Activated T-cell treated with anti-CD3 and anti-CD28 coated beads, Interleukin-2, amount 50 U/mL, for 1 hour (primary cell): ENCODE data around the gene WDR74.
"Not testable (repeated sequence)": the region's sequence is repeated elsewhere in the genome, so short reads cannot be mapped to it uniquely, and the experiment has no call there.

Experiments used
- DNase-seq: peaks from one replicate; pipeline ENCODE4 v3.0.0-alpha.2; 2020

The WDR74 gene

DNA sequence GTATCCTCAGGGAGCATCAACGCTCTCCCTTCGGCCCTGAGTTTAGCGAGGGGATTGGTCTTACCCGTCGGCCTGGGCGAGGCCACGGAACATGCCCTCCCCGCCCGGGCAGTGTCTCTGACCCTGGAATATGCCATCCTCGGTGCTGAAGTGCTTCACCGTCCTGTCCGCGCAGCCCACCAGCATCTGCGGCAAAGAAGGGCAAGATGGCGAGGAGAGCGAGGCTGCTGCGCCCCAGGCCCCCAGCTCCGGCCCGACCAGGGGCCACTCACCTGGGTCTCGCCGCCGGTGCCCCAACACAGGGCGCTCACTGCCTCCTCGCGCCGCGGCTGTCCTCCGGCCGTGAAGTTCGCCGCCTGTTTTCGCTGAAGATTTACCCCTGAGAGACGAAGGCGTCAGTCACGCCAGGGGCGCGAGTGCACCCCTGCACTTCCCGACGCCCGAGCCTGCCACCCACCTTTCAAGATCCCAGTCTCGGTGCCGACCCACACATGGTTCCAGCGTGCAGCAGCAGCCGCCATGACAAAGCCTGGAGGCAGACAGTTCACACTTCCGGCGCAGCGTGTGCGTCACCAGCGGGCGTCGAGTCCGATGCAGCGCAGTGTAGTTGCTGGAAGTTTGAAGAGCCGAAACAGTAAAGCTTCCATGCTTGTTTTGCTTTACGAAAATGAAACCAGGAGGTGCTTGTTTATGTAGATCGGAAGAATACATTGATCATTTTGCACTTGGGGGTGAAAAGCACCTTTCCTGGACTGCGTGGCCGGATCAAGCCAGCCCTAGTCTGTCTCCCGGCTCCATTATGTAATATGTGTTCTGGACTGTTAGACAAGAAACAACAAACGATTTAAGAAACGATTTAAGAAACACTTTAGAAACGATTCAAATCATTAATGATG, at the start of gene WDR74:
WDR74 (minus strand) TSS at position 541 of the 896 bp plus-strand sequence; CDS start at position 521, 20 bp downstream.
- peak; percentile 90 for DNase-seq

DNA sequence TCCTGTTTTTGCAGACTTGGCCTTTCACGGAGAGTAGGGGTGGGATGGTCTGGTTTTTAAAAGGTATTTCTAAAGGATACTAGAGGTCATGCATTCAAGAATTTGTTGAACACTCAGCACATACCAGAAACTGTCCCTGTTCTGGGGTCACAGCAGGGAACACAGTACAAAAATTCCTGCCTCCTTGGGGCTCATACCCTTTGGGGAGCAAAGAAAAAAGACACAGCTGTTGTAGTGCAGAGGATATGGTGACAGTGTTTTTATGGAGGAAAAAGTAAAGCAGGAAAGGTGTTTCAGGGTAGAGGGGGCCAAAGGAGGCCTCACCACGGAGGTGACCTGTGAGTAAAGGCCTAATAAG, 49.7 kb upstream of the WDR74 start:
- no peak for DNase-seq

DNA sequence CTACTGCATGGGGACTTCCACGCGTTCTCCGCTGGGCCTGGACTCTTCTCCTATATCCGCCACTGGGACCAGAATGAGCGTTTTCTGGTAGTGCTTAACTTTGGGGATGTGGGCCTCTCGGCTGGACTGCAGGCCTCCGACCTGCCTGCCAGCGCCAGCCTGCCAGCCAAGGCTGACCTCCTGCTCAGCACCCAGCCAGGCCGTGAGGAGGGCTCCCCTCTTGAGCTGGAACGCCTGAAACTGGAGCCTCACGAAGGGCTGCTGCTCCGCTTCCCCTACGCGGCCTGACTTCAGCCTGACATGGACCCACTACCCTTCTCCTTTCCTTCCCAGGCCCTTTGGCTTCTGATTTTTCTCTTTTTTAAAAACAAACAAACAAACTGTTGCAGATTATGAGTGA, 49.0 kb upstream of the WDR74 start:
- DNase-seq: no peak

DNA sequence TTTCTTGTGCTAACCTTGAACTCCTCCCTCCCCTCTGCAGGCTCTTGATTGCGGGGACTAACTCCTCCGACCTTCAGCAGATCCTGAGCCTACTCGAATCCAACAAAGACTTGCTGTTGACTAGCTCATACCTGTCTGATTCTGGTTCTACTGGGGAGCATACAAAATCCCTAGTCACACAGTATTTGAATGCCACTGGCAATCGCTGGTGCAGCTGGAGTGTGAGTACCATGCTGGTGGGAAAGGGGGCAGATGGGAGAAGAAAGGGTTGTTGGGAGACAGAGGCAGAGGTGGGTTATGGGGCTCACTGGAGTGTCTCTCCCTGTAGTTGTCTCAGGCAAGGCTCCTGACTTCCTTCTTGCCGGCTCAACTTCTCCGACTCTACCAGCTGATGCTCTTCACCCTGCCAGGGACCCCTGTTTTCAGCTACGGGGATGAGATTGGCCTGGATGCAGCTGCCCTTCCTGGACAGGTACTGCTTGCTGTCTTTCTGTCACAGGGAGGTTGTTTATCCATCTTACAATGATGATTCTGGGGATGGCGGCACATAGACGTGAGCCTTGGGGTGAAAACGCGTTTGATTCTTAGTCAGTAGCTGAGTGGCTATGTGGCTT, 45.9 kb upstream of the WDR74 start:
- no peak for DNase-seq

DNA sequence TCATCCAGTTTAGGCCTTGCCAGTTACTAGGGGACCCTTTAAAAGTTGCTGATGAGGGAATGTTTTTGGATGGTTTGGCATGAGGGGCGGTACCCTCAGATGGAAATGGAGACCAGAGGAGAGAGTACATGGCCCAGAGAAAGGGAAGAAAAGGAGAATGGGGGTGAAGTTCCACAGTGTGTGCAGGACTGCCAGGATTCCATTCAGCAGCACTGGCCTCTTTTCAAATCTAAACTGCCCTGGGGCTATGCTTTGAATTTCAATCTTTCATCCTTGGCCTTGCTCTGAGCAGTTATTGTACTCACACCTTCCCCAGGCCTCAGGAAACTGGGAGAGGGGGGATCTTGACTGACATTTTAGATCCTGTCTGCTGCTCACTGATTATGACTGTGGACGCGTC, 44.3 kb upstream of the WDR74 start:
- DNase-seq: no peak

DNA sequence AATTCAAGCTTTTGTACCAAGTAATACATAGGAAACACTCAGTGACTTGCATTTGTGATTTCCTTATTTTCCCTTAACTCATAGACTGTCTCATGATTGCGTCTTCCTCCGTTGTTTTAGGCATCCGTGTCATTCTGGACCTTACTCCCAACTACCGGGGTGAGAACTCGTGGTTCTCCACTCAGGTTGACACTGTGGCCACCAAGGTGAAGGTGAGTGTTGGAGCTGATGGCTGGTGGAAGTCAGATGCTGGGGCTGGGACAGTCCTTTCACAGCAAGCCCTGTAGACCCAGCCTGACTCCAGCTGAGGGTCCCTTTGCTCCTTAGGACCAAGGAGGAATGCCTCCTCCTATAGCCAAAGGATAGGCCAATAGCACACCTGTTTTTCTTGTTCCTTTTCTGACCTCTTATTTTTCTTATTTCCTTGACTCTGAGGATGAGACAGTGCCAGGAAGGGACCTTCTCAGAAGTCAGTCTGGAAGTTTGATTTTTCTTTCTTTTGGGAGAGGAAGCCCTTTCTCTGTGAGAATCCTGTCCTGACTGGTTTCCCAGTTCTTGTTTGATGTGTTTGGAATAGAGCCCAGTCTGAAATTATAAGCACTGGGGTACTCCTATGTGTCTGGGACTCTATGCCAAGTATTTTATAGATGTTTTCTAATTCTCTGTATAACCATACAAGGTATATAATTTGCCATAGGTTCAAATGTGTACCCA, 43.6 kb upstream of the WDR74 start:
- DNase-seq: no peak

DNA sequence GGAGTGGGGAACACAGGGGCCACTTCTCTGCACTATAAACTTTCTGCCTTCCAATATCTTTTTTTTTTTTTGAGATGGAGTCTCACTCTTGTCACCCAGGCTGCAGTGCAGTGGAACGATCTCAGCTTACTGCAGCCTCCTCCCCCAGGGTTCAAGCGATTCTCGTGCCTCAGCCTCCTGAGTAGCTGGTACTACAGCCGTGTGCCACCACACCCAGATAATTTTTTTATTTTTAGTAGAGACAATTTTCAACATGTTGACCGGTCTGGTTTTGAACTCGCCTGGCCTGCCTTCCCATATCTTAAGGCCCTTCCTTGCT, 43.0 kb upstream of the WDR74 start:
- no peak for DNase-seq

DNA sequence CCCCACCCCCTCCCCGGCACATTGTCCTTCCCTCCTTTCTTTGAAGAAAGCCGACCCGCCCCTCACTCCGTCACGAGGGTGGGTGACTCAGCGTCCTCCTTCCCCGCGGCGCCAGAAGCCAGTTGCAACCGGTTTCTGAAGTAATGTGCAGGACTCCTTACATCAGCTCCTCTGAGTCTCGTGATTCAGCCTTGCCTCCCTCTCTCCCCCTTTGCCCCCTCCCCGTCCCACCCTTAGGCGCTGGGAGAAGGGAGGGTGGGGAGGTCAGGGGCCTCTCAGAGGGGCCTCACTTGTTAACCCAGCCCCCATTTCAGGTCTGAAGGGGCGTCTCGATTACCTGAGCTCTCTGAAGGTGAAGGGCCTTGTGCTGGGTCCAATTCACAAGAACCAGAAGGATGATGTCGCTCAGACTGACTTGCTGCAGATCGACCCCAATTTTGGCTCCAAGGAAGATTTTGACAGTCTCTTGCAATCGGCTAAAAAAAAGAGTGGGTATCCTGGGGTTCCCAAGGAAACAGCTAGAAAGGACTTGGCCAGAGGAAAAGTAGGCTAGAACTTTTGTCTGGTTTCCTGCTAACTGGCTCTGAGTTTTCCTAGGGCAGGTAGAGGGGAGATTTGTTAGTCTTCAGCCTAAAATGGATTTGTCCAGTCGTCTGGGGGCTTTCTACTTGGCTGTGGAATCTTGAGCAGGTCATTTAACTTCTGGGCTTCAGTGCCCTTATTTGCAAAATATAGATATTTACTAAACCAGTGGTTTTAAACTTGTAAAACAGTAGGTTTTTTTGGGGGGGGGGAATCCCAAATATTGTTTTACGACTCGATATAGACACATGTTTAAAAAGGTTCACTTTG, 42.4 kb upstream of the WDR74 start:
- DNase-seq: peak; percentile 92

DNA sequence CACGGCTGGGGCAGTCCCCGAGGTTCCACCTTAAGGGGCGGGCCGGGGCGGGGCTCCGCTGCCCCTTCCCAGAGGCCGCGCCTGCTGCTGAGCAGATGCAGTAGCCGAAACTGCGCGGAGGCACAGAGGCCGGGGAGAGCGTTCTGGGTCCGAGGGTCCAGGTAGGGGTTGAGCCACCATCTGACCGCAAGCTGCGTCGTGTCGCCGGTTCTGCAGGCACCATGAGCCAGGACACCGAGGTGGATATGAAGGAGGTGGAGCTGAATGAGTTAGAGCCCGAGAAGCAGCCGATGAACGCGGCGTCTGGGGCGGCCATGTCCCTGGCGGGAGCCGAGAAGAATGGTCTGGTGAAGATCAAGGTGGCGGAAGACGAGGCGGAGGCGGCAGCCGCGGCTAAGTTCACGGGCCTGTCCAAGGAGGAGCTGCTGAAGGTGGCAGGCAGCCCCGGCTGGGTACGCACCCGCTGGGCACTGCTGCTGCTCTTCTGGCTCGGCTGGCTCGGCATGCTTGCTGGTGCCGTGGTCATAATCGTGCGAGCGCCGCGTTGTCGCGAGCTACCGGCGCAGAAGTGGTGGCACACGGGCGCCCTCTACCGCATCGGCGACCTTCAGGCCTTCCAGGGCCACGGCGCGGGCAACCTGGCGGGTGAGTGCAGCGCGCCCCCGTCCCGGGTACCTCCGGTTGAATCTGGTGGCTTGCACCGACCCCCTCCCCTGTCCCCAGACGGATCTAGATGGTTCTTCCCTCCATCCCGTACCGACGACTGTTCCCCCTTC, 41.6 kb upstream of the WDR74 start, which contains the start of gene SLC3A2:
SLC3A2 (plus strand) TSS at position 94 of the 776 bp plus-strand sequence; CDS start at position 222, 128 bp downstream.
- peak; percentile 89 for DNase-seq

DNA sequence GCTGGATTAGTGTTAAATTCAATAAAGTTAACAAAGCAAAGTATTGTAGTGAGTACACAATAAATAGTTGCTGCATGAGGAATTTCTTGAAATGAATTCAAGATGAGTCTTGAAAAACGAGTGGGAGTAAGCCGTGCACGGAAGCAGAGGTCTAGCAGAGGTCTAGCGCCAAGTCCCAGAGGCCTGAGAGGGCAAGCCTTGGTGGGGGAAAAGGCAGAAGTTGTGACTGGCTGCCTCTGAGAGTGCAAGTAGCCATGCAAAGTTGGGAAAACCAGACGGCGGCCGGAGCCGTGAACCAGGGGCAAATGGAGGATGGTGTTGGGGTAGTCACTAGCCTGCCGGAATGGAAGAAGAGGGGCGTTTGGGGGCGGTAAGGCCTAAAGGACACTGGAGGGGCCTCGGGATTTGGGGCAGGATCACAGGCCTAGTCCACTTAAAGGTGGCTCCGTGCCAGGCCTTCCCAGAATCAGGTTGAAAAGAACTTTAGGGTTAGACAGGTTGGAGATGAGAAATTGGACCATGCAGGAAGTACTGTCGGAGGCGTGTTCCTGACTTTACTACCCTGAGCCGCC, 40.9 kb upstream of the WDR74 start:
- no peak for DNase-seq

DNA sequence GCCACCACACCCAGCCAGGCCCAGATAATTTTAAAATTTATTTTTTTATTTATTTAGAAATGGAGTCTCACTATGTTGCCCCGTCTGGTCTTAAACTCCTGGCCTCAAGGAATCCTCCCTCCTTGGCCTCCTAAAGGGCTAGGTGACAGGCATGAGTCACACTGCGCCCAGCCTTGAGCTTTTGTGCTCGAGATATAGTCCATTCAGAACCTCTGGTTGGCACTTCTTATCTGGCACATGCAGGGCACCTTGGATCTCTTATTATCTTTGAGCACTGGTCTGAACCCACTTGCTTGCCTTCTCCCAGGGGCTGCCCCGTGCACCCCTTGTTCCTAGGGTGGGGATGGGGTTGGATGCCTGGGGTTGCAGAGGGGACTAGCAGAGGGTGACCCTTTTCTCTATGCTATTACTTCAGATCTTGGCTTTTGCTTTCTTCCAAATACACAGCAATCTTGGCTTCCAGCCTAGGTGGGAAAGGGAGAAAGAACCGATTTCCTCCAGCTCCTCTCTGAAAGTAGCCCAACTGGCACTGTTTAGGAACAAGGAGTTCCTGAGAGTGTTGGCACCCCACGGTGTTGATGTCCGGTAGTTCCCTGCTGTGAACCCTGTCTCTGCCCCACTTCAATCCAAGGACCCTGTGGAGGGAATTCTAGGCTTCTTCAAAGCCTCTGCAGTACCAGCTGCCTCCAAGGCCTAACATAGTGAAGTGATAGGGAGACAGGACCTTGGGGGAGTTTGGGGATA, 40.0 kb upstream of the WDR74 start:
- no peak for DNase-seq

DNA sequence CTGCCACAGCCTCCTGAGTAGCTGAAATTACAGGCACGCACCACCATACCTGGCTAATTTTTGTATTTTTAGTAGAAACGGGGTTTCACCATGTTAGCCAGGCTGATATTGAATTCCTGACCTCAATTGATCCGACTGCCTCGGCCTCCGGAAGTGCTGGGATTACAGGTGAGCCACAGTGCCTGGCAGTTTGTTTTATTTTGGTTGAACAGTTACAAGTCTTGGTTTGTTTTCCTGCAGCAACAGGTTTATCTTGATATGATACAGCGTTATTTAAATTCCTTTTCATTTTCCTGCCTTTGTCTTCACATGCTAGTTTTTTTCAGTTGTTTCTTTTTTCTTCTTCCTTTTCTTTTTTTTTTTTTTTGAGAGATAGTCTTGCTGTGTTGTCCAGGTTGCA, 37.3 kb upstream of the WDR74 start:
- no peak for DNase-seq

DNA sequence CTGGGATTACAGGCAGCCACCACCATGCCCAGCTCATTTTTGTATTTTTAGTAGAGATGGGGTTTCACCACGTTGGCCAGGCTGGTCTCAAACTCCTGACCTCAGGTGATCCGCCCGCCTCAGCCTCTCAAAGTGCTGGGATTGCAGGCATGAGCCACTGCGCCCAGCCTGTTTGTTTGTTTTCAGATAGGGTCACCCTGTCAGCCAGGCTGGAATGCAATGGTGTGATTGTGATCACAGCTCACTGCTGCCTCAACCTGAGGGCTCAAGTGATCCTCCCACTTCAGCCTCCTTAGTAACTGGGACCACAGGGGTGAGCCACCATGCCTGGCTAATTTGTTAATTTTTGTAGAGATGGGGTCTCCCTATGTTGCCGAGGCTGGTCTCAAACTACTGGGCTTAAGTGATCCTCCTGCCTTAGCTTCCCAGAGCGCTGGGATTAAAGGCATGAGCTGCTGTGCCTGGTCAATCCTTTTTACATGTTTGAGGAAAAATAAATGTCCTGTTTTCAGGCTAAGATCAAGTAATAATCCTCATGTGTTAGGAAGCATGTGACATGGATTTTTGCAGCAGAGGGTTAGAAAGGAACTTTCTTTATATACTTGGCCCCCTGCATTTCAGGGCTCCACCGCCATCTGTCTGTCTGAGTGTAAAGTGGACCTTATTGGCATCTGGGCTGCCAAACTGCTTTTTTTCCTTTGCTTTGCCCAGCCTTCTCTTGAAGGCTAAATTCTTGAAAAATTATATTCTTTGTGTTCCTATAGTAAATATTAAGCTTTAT, 36.5 kb upstream of the WDR74 start:
- no peak for DNase-seq

DNA sequence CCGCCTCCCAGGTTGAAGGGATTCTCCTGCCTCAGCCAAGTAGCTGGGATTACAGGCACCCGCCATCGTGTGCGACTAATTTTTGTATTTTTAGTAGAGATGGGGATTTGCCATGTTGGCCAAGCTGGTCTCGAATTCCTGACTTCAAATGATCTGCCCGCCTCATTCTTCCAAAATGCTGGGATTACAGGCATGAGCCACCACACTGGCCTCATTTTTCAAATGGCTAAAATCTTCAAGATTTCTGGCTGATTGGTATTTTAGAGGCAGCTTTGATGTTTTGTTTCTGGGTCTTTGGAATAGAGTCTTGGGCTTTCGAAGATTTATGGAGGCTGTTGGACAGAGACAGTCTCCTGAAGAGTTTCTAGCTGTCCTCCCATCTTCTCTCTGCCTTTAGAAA, 35.5 kb upstream of the WDR74 start:
- no peak for DNase-seq

DNA sequence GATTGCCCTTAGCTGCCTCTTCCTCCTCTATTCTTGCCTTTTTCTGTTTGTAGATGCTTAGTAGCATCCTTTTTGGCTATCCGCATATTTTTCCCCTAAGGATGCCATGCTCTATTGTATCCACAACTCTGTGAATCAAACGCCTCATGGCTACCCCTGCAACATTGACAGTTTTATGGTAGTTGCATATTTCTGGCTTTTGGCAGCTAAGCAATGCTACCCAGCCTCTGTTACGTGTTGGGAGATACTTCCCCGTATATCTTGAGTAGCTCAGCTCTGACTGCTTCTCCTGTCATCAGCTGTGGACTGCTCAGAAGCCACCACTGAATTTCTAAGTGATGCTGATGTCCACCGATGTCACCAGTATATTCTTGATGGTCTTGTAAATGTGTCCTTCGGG, 26.2 kb upstream of the WDR74 start:
- no peak for DNase-seq

DNA sequence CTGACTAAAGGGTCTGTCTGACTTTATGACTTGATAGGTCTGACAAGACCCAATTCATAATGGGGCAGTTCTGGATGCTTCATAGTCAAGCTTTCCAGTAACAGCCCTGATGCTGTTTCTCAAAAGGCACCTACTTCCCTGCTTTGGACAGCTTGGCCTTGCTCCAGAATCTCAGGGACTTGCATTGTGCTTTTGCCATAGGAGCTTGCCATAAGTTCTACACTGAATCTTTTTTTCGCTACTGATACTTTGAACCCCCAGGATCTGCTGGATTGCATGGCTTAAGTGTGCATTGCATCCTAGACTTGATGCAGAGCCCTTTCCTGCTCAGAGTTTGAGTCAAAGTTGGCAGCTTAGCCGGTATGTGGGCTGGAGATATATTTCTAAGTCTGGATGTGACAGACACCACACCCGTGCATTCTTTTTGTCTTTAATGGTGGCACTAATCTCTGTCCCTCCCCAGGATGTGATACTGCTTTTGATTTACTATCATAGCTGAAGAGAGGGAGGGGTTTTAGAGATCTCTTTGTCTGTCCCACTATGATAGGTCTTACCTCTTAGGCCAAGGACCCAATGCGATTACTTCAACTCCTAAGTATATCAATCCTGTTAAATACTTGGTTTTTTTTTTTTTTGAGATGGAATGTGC, 24.4 kb upstream of the WDR74 start:
- DNase-seq: no peak

DNA sequence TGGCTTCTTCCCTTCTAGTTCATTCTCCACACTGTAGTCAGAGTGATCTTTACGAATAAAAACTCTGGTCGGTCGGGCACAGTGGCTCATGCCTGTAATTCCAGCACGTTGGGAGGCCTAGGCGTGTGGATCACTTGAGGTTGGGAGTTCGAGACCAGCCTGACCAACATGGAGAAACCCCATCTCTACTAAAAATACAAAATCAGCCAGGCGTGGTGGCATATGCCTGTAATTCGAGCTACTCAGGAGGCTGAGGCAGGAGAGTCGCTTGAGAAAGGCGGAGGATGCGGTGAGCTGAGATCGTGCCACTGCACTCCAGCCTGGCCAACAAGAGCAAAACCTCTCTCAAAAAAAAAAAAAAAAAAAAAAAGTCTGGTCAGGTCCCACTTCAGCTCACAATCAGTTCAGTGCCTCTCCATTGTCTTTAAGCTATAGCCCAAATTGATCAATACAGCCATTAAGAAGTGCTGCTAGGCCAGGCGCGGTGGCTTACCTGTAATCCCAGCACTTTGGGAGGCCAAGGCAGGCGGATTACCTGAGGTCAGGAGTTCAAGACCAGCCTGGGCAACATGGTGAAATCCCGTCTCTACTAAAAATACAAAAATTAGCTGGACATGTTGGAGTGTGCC, 22.3 kb upstream of the WDR74 start:
- DNase-seq: not testable (repeated sequence)

DNA sequence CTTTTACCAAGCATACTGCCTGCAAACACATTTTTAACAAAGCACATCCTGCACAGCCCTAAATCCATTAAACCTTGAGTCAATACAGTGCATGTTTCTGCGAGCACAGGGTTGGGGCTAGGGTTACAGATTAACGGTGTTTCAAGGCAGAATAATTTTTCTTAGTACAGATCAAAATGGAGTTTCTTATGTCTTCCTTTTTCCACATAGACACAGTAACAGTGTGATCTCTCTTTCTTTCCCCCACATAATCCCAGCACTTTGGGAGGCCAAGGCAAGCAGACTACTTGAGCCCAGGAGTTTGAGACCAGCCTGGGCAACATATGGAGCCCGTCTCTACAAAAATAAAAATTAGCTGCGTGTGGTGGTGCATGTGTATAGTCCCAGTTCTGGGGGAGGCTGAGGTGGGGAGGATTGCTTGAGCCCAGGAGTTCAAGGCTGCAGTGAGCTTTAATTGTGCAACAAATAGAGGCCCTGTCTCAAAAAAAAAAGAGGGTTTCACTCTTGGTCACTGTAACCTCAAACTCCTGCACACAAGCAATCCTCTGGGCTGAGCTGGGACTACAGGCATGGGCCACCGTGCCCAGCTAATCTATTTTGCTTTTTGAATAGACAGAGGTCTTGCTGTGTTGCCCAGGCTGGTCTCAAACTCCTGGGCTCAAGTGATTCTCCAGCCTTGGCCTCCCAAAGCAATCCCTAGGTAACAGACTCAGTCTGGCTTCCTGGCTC, 21.6 kb upstream of the WDR74 start:
- no peak for DNase-seq
